GM12878 (cell line): Measurements from ENCODE around the gene TXNRD1. TPM values are rescaled to one million over a fixed set of nuclear protein-coding genes. Genes with fewer than 3 reads are reported as not detected.
A peak's percentile ranks its signal among the peaks of the same experiment; 100 is the strongest.

Experiments used
- ATAC-seq: fragments of 200-7000 bp; cut with Tn5 transposase; 3 replicates; pipeline ENCODE4 v1.9.1; 2020; ENCODE audit warnings: mild to moderate bottlenecking, moderate library complexity
- BruUV-seq: library from RNA; stranded (reverse); fragments of 400-500 nt; replicated peaks from 2 replicates; lab custom pipeline; 2021; lab: Mats Ljungman, UMichigan
- CTCF ChIA-PET: fragments of 300-600 bp; sonication (Branson Sonifier 250); formaldehyde crosslinking; extraction: SDS; loops from one replicate; lab custom pipeline; 2021; ENCODE audit warnings: inconsistent platforms; lab: Yijun Ruan, JAX
- POLR2A ChIA-PET: fragments of 350-600 bp; formaldehyde crosslinking; extraction: SDS; loops from one replicate; lab custom pipeline; 2021; ENCODE audit warnings: inconsistent platforms; lab: Charles Lee
- RAD21 ChIA-PET: fragments of 300-600 bp; sonication (Branson Sonifier 250); formaldehyde crosslinking; loops from one replicate; lab custom pipeline; 2023; ENCODE audit warnings: antibody characterized with exemption; ENCODE audit not compliant: unreplicated experiment; lab: Charles Lee
- SMC1A ChIA-PET: fragments of 300-600 bp; sonication (Branson Sonifier 250); formaldehyde crosslinking; loops from one replicate; lab custom pipeline; 2023; ENCODE audit not compliant: unreplicated experiment, uncharacterized antibody; lab: Charles Lee
- DNase-seq: peaks from one replicate; pipeline ENCODE4 v3.0.0-alpha.2; 2011; ENCODE audit warnings: low read depth, low spot score
- FAIRE-seq: peaks from 3 replicates; lab custom pipeline; 2011; peaks lifted over from hg19 to GRCh38; lab: Jason Lieb, UNC
- H2AFZ ChIP-seq: 2 replicates; pipeline ENCODE4 v1.6.0; 2011; ENCODE audit warnings: low read depth, low read length, control low read depth; ENCODE audit not compliant: control insufficient read depth
- H3K27ac ChIP-seq: 2 replicates; pipeline ENCODE4 v1.5.1; 2011; ENCODE audit warnings: control low read depth; ENCODE audit not compliant: control insufficient read depth, insufficient read depth
- H3K27me3 ChIP-seq, 2 experiments: replicated peaks in 1 of 2; 2 replicates each; pipeline versions ENCODE4 v1.6.0 to v1.6.1; 2011; ENCODE audit warnings: low read length in 1 of 2; ENCODE audit not compliant: control insufficient read depth in 2 of 2, insufficient read depth in 2 of 2
- H3K36me3 ChIP-seq, 2 experiments: 2 replicates each; pipeline ENCODE4 v1.5.1; 2011; ENCODE audit warnings: low read length in 1 of 2; ENCODE audit not compliant: control insufficient read depth in 2 of 2, insufficient read depth in 2 of 2
- H3K4me1 ChIP-seq: 2 replicates; pipeline ENCODE4 v1.6.1; 2011; ENCODE audit warnings: mild to moderate bottlenecking, low read length, moderate library complexity, mixed read lengths; ENCODE audit not compliant: control insufficient read depth, insufficient read depth
- H3K4me2 ChIP-seq: 2 replicates; pipeline ENCODE4 v1.6.0; 2011; ENCODE audit warnings: control low read depth; ENCODE audit not compliant: control insufficient read depth, insufficient read depth
- H3K4me3 ChIP-seq: fragments of 200-600 bp; sonication (generic); 2 replicates; pipeline ENCODE4 v1.5.1; 2016
- H3K79me2 ChIP-seq: 2 replicates; pipeline ENCODE4 v1.6.0; 2011; ENCODE audit warnings: low read length; ENCODE audit not compliant: control insufficient read depth, insufficient read depth
- H3K9ac ChIP-seq: 2 replicates; pipeline ENCODE4 v1.8.0; 2011; ENCODE audit warnings: low read length, control low read depth, mixed read lengths; ENCODE audit not compliant: control insufficient read depth, insufficient read depth
- H3K9me3 ChIP-seq: replicated peaks from 3 replicates; pipeline ENCODE4 v1.5.1; 2011; ENCODE audit warnings: mild to moderate bottlenecking, low read length; ENCODE audit not compliant: control insufficient read depth, insufficient read depth
- H4K20me1 ChIP-seq: 2 replicates; pipeline ENCODE4 v1.6.0; 2011; ENCODE audit not compliant: control insufficient read depth, insufficient read depth
- BMI1 ChIP-seq: fragments of 450-650 bp; IDR thresholded peaks from 2 replicates; pipeline ENCODE4 v1.6.1; 2016; ENCODE audit warnings: mild to moderate bottlenecking, moderate library complexity, borderline replicate concordance
- CBFB ChIP-seq: IDR thresholded peaks from 2 replicates; pipeline ENCODE4 v1.6.1; 2016; ENCODE audit warnings: antibody characterized with exemption, low read depth
- CBX5 ChIP-seq: sonication (generic); IDR thresholded peaks from 2 replicates; pipeline ENCODE4 v1.6.1; 2016; ENCODE audit warnings: low read depth, moderate library complexity, mild to moderate bottlenecking, inconsistent platforms
- EED ChIP-seq: sonication (generic); IDR thresholded peaks from 2 replicates; pipeline ENCODE4 v1.6.1; 2016; ENCODE audit warnings: antibody characterized with exemption, low read depth
- LARP7 ChIP-seq: fragments of 450-650 bp; IDR thresholded peaks from 2 replicates; pipeline ENCODE4 v1.6.1; 2017; ENCODE audit warnings: mild to moderate bottlenecking
- SMAD1 ChIP-seq: fragments of 450-650 bp; IDR thresholded peaks from 2 replicates; pipeline ENCODE4 v1.6.1; 2018; ENCODE audit warnings: mild to moderate bottlenecking, low read depth; ENCODE audit not compliant: partially characterized antibody
- TCF7 ChIP-seq: IDR thresholded peaks from 2 replicates; pipeline ENCODE4 v1.6.1; 2014; ENCODE audit warnings: antibody characterized with exemption, borderline replicate concordance
- ZNF207 ChIP-seq: fragments of 450-650 bp; IDR thresholded peaks from 2 replicates; pipeline ENCODE4 v1.6.1; 2014; ENCODE audit warnings: antibody characterized with exemption, mild to moderate bottlenecking, borderline replicate concordance
- WGBS: methylation state at CpG from one replicate; pipeline ENCODE4 v1.1.6; 2016; ENCODE audit warnings: low lambda C conversion rate; ENCODE audit not compliant: insufficient replicate concordance, insufficient coverage; ENCODE audit errors: missing lambda C conversion rate; 5-methylcytosine and 5-hydroxymethylcytosine counted together
- in situ Hi-C: fragments of 300-500 bp; cut with MboI; formaldehyde crosslinking; loops from 9 replicates; pipeline ENCODE4 v1.14.3; 2018; ENCODE audit warnings: mixed read lengths
- intact Hi-C: fragments of 100-400 bp; cut with micrococcal nuclease; formaldehyde crosslinking; loops from one replicate; pipeline ENCODE4 v1.14.2; 2022; ENCODE audit not compliant: unreplicated experiment
- polyA plus RNA-seq, 11 experiments: library from polyadenylated mRNA; depleted of rRNA in 4 of 11; unstranded in 6 of 11; stranded (reverse) in 5 of 11; fragments of >200 nt; fragmentation: Nextera tagmentation in 4 of 11; fragmentation: Illumina TruSeq in 1 of 11; extraction: Ambion mirVana in 4 of 11; extraction: Trizol in 1 of 11; gene quantifications; 1 replicate in 1 of 11; 2 replicates in 10 of 11; pipeline versions ENCODE4 v1.2.1 to v1.2.3, GENCODE V29; 2011 to 2016; ENCODE audit warnings: inconsistent platforms in 2 of 11, missing spikeins in 2 of 11, low read depth in 1 of 11
- total RNA-seq, 4 experiments: library from RNA; depleted of rRNA in 3 of 4; stranded (reverse); fragments of >200 nt in 3 of 4; fragmentation: Illumina TruSeq in 1 of 4; extraction: Trizol in 1 of 4; gene quantifications; 2 replicates each; pipeline versions ENCODE4 v1.2.1 to v1.2.3, GENCODE V29; 2013 to 2021
- TF ChIP-seq, protein P1 (sequence below): fragments of 450-650 bp; IDR thresholded peaks from 2 replicates; pipeline ENCODE4 v1.6.1; 2016; ENCODE audit warnings: mild to moderate bottlenecking
- TF ChIP-seq, protein P2 (sequence below): fragments of 450-650 bp; formaldehyde crosslinking; IDR thresholded peaks from 2 replicates; pipeline ENCODE4 v1.4.0; 2022; ENCODE audit warnings: mild to moderate bottlenecking, moderate library complexity

Gene TXNRD1
- total and polyA plus RNA-seq, 10 of the 15 experiments (the other 5 are each of a cell fraction or from before 2014, with no cell fraction given) = 52.6 to 84.6 (median 67.8) TPM

DNA sequence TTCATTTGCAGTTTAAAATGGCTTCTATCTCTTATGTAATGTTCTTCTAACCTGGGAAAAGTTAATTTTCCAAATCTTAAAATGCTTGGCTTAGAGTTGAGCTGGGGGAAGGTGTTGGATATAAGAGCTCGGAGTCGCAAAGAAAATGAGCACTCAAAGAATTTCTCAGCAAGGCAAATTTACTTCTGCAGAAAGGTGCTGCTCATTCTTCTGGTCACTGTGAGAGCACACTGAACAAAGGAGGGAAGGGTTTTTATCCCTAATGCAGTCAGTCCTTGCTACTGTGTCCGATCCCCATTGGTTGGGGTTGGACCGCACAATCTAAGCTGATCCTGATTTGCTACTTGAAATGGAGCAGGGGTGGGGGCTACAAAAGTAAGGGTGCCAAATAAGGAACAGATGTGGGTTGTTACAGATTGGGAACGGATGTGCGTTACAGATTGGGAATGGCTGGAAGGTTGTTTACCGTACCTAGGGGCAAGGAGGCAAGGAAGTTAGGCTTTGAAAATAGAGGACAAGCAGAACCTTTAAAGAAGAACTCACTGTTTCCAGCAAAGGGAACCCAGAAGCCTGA is 19.4 kb downstream of the TXNRD1 start:
- TF ChIP-seq CBX5 (peak; percentile 80; the same call in 1 of the 2 replicates), CBFB (no peak)
- Histone ChIP-seq H3K79me2 (no peaks in the 10 kb centered on the region), H3K9ac (no peak overlapping the region), H3K36me3 (no peaks in the 10 kb centered on the region), H3K27ac (no peak overlapping the region), H3K27me3 (no peaks in the 10 kb centered on the region), H2AFZ (no peak overlapping the region), H3K4me1 (no peaks in the 10 kb centered on the region), H3K9me3 (peaks cover 8% of the 10 kb centered on the region; the same call in 2 of the 3 replicates), H4K20me1 (no peaks in the 10 kb centered on the region), H3K4me3 (no peak overlapping the region), H3K4me2 (no peak overlapping the region)
- ATAC-seq (no peak), FAIRE-seq (no peak), DNase-seq (no peak)
- POLR2A ChIA-PET = no interaction called here
- CTCF ChIA-PET = no interaction called here
- intact Hi-C loops (no loop called here), in situ Hi-C loops (no loop called here)
- RAD21 ChIA-PET = no interaction called here
- 85% methylated on average over 7 of the region's 7 CpGs for WGBS
- no TSS peak for BruUV-seq
- SMC1A ChIA-PET = interaction anchor here (0.6 to 1.1 kb wide), 2 partner anchors 149 to 936 kb away, joined by 3 read pairs; no protein-coding TSS in a partner anchor

DNA sequence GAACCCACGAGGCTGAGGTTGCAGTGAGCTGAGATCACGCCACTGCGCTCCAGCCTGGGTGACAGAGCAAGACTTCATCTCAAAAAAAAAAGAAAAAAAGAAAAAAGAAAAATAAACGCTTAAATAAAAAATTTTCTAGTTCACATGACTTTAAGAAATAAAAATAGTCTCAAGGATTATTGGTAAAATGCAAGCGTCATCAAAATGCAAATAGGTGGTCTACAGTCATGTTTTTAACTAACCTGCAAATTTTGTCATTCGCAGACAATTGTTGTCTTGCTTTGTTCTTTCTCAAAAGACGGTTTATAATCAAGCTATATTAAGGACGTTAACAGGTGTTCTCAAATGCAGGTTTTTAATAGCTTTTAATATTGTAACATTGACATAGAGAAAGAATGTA is 22.4 kb downstream of the TXNRD1 start:
- ATAC-seq (no peak), FAIRE-seq (no peak)
- BruUV-seq = no TSS peak
- RAD21 ChIA-PET = no interaction called here
- no peak overlapping the region for H3K27ac ChIP-seq
- no peak overlapping the region for H2AFZ ChIP-seq
- intact Hi-C loops = no loop called here
- no peaks in the 10 kb centered on the region for H3K36me3 ChIP-seq
- in situ Hi-C loops = no loop called here
- no peaks in the 10 kb centered on the region for H3K79me2 ChIP-seq
- 62% methylated on average over 8 of the region's 8 CpGs for WGBS
- TF ChIP-seq, protein P1, sequence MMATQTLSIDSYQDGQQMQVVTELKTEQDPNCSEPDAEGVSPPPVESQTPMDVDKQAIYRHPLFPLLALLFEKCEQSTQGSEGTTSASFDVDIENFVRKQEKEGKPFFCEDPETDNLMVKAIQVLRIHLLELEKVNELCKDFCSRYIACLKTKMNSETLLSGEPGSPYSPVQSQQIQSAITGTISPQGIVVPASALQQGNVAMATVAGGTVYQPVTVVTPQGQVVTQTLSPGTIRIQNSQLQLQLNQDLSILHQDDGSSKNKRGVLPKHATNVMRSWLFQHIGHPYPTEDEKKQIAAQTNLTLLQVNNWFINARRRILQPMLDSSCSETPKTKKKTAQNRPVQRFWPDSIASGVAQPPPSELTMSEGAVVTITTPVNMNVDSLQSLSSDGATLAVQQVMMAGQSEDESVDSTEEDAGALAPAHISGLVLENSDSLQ = no peak
- TF ChIP-seq SMAD1 (no peak), TCF7 (no peak), LARP7 (no peak), BMI1 (no peak), ZNF207 (no peak), EED (no peak)
- TF ChIP-seq, protein P2, sequence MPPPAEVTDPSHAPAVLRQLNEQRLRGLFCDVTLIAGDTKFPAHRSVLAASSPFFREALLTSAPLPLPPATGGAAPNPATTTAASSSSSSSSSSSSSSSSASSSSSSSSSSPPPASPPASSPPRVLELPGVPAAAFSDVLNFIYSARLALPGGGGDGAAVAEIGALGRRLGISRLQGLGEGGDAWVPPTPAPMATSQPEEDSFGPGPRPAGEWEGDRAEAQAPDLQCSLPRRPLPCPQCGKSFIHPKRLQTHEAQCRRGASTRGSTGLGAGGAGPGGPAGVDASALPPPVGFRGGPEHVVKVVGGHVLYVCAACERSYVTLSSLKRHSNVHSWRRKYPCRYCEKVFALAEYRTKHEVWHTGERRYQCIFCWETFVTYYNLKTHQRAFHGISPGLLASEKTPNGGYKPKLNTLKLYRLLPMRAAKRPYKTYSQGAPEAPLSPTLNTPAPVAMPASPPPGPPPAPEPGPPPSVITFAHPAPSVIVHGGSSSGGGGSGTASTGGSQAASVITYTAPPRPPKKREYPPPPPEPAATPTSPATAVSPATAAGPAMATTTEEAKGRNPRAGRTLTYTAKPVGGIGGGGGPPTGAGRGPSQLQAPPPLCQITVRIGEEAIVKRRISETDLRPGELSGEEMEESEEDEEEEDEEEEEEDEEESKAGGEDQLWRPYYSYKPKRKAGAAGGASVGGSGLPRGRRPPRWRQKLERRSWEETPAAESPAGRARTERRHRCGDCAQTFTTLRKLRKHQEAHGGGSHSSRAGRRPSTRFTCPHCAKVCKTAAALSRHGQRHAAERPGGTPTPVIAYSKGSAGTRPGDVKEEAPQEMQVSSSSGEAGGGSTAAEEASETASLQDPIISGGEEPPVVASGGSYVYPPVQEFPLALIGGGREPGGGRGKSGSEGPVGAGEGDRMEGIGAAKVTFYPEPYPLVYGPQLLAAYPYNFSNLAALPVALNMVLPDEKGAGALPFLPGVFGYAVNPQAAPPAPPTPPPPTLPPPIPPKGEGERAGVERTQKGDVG (CRISPR knock-in tag) = no peak
- TF ChIP-seq, all 136 proteins: peak for 0
- no peak for DNase-seq
- Histone ChIP-seq H3K27me3 (no peaks in the 10 kb centered on the region), H3K9me3 (peaks cover 5% of the 10 kb centered on the region; the same call in 2 of the 3 replicates), H4K20me1 (no peaks in the 10 kb centered on the region), H3K4me1 (no peaks in the 10 kb centered on the region), H3K4me2 (no peak overlapping the region), H3K4me3 (no peak overlapping the region), H3K9ac (no peak overlapping the region)
- ChIA-PET CTCF (interaction anchor here (0.7 kb wide), 1 partner anchor 35 kb away, joined by 3 read pairs; no protein-coding TSS in a partner anchor), SMC1A (interaction anchor here (1.5 kb wide), 1 partner anchor 20 kb away, joined by 4 read pairs; no protein-coding TSS in a partner anchor), POLR2A (no interaction called here)
